HepG2 (cell line): Measurements from ENCODE around the gene TBC1D1. TPM values are rescaled to one million over a fixed set of nuclear protein-coding genes. Genes with fewer than 3 reads are reported as not detected.
A peak's percentile ranks its signal among the peaks of the same experiment; 100 is the strongest.

Experiments used
- ATAC-seq: fragments of 200-7000 bp; cut with Tn5 transposase; 3 replicates; pipeline ENCODE4 v1.9.1; 2020; ENCODE audit warnings: mild to moderate bottlenecking, moderate library complexity
- BruUV-seq: library from RNA; stranded (reverse); fragments of 400-500 nt; replicated peaks from 2 replicates; lab custom pipeline; 2021; lab: Mats Ljungman, UMichigan
- CTCF ChIA-PET: fragments of 300-600 bp; formaldehyde crosslinking; extraction: SDS; loops from one replicate; lab custom pipeline; 2021; ENCODE audit warnings: low total read pairs, inconsistent platforms, low intra/inter-chr PET ratio; lab: Yijun Ruan, JAX
- POLR2A ChIA-PET: fragments of 350-600 bp; sonication (Branson Sonifier 250); formaldehyde crosslinking; loops from one replicate; lab custom pipeline; 2020; ENCODE audit warnings: antibody characterized with exemption, inconsistent platforms; lab: Yijun Ruan, JAX
- DNase-seq: peaks from one replicate; pipeline ENCODE4 v3.0.0-alpha.2; 2015; ENCODE audit warnings: low spot score
- FAIRE-seq: peaks from 3 replicates; lab custom pipeline; 2011; peaks lifted over from hg19 to GRCh38; lab: Jason Lieb, UNC
- H2AFZ ChIP-seq: one replicate; pipeline ENCODE4 v1.6.1; 2011; ENCODE audit warnings: low read length, inconsistent platforms
- H3K27ac ChIP-seq: fragments of 300-600 bp; 3 replicates; pipeline ENCODE4 v1.8.0; 2011; ENCODE audit warnings: mixed run types, mild to moderate bottlenecking, mixed read lengths, low read length, inconsistent platforms; ENCODE audit not compliant: insufficient read depth; ENCODE audit errors: extremely low read length
- H3K27me3 ChIP-seq, 2 experiments: fragments of 200-600 bp in 1 of 2; 2 replicates in 1 of 2; 3 replicates in 1 of 2; pipeline versions ENCODE4 v1.6.0 to v1.8.0; 2011; ENCODE audit warnings: low read length in 2 of 2, mild to moderate bottlenecking in 2 of 2, moderate library complexity in 2 of 2, inconsistent platforms in 1 of 2; ENCODE audit not compliant: insufficient read depth in 2 of 2, control insufficient read depth in 1 of 2
- H3K36me3 ChIP-seq, 2 experiments: fragments of 200-600 bp in 1 of 2; replicated peaks in 1 of 2; 2 replicates in 1 of 2; 3 replicates in 1 of 2; pipeline versions ENCODE4 v1.5.1 to v1.8.0; 2011; ENCODE audit warnings: low read length in 2 of 2, inconsistent platforms in 1 of 2; ENCODE audit not compliant: insufficient read depth in 2 of 2, control insufficient read depth in 1 of 2
- H3K4me1 ChIP-seq: 2 replicates; pipeline ENCODE4 v1.5.1; 2012; ENCODE audit warnings: low read length, inconsistent platforms; ENCODE audit not compliant: insufficient read depth
- H3K4me2 ChIP-seq: 2 replicates; pipeline ENCODE4 v1.6.0; 2011; ENCODE audit warnings: low read depth, low read length, inconsistent platforms
- H3K4me3 ChIP-seq, 3 experiments: fragments of 200-600 bp in 1 of 3; sonication (generic), shearing (Covaris generic) in 1 of 3; replicated peaks in 1 of 3; 2 replicates each; pipeline ENCODE4 v1.5.1; 2011 to 2016; ENCODE audit warnings: low read length in 3 of 3, inconsistent platforms in 2 of 3, low read depth in 2 of 3, mild to moderate bottlenecking in 2 of 3, control low read depth in 1 of 3, mixed read lengths in 1 of 3; ENCODE audit not compliant: insufficient read depth in 1 of 3
- H3K79me2 ChIP-seq: one replicate; pipeline ENCODE4 v1.6.1; 2011; ENCODE audit warnings: low read length, inconsistent platforms; ENCODE audit not compliant: insufficient read depth
- H3K9ac ChIP-seq: 2 replicates; pipeline ENCODE4 v1.6.0; 2011; ENCODE audit warnings: mild to moderate bottlenecking, low read depth, low read length, inconsistent platforms; ENCODE audit not compliant: insufficient read depth
- H3K9me3 ChIP-seq: 2 replicates; pipeline ENCODE4 v1.5.1; 2012; ENCODE audit warnings: mild to moderate bottlenecking, low read length
- H4K20me1 ChIP-seq: 2 replicates; pipeline ENCODE4 v1.6.0; 2011; ENCODE audit warnings: inconsistent platforms, mild to moderate bottlenecking, low read length, moderate library complexity; ENCODE audit not compliant: insufficient read depth
- KDM1A ChIP-seq: IDR thresholded peaks from 2 replicates; pipeline ENCODE4 v1.6.1; 2016; ENCODE audit warnings: missing compliant biosample characterization
- TBL1XR1 ChIP-seq: fragments of 150-350 bp; IDR thresholded peaks from 2 replicates; pipeline ENCODE4 v1.6.1; 2014; ENCODE audit warnings: borderline replicate concordance, low read length; ENCODE audit not compliant: partially characterized antibody
- ZNF773 ChIP-seq: sonication (generic); formaldehyde crosslinking; IDR thresholded peaks from 2 replicates; pipeline ENCODE4 v1.4.0; 2020; ENCODE audit warnings: missing genetic modification reagents, borderline replicate concordance
- WGBS: methylation state at CpG from one replicate; pipeline ENCODE4 v1.1.6; 2017; ENCODE audit warnings: low lambda C conversion rate; 5-methylcytosine and 5-hydroxymethylcytosine counted together
- in situ Hi-C: cut with HindIII; loops from 2 replicates; pipeline ENCODE4 v1.10.0; 2017; ENCODE audit warnings: low pct_unique_long_range_greater_than_20kb; ENCODE audit not compliant: extremely low pct_ligation_motif_present
- intact Hi-C: fragments of 100-400 bp; cut with micrococcal nuclease; formaldehyde crosslinking; loops from one replicate; pipeline ENCODE4 v1.10.0; 2022; ENCODE audit not compliant: unreplicated experiment
- polyA plus RNA-seq, 8 experiments: library from polyadenylated mRNA; depleted of rRNA in 3 of 8; stranded (reverse) in 7 of 8; unstranded in 1 of 8; fragments of >200 nt; fragmentation: Illumina TruSeq in 4 of 8; extraction: Trizol in 4 of 8; gene quantifications; 2 replicates each; pipeline versions ENCODE4 v1.2.1 to v1.2.3, GENCODE V29; 2011 to 2016; ENCODE audit warnings: low read depth in 4 of 8, missing spikeins in 1 of 8, mixed read lengths in 1 of 8; ENCODE audit not compliant: insufficient read depth in 1 of 8
- total RNA-seq, 5 experiments: library from RNA; depleted of rRNA; stranded (reverse); fragments of >200 nt; fragmentation: Illumina TruSeq; extraction: Trizol; gene quantifications; 2 replicates each; pipeline ENCODE4 v1.2.3, GENCODE V29; 2016; ENCODE audit warnings: low read depth in 1 of 5
- TF ChIP-seq, protein P1 (sequence below): sonication (generic); formaldehyde crosslinking; IDR thresholded peaks from 2 replicates; pipeline ENCODE4 v1.8.1; 2023; ENCODE audit warnings: missing genetic modification reagents, inconsistent platforms, borderline replicate concordance
- TF ChIP-seq, protein P2 (sequence below): sonication (generic); formaldehyde crosslinking; IDR thresholded peaks from 2 replicates; pipeline ENCODE4 v1.5.1; 2020; ENCODE audit warnings: mild to moderate bottlenecking, missing genetic modification reagents, moderate library complexity
- TF ChIP-seq, protein P3 (sequence below): sonication (generic); formaldehyde crosslinking; IDR thresholded peaks from 2 replicates; pipeline ENCODE4 v1.4.0; 2020; ENCODE audit warnings: mild to moderate bottlenecking, missing genetic modification reagents

Gene TBC1D1
- total and polyA plus RNA-seq, 2 of the 13 experiments (the other 11 are each of a cell fraction or from before 2014, with no cell fraction given) = 37.3 to 62.8 TPM

DNA sequence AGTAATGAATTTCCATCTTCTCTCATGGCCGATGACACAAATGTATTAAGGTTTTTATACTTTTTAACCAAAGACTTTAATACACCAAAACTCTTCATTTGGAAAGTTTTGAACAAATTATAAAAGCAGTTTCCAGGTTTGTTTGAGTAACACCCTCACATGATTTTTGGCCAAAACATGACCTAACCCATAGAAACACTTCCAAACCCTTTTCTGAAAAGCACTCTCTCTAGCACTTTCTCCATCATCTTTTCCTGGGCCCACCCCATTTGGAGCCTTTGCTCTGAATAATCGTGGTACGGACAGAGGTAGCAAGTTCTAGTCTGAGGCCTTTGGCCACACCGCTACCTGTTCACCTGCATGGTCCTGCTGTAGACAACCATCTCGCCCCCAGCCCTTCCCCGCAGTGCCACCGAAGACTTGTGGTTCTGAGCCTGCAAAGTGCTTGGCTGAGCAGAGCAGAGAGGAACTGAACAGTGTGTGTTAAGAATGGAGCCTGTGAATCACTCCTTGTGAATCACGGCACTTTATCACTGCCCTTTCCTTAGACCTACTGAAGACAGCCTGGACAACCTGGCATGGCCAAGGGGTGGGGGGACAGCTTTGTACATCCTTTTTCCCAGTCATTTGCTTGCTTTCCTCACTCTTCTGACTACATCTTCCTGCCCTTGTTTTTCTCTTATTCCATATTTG is 251.1 kb downstream of the TBC1D1 start:
- in situ Hi-C loops (no loop called here), intact Hi-C loops (loop anchor here (1.0 kb wide), 1 partner anchor 9 kb away; no protein-coding TSS in a partner anchor)
- no peak overlapping the region for H2AFZ ChIP-seq
- POLR2A ChIA-PET = interaction anchor here (1.1 to 1.6 kb wide), 3 partner anchors 8 to 19 kb away, joined by 3 to 8 read pairs (median 7); no protein-coding TSS in a partner anchor
- peaks cover 1 to 6% of the 10 kb centered on the region in 2 experiments; a peak in 3 of 5 replicates for H3K36me3 ChIP-seq
- no peaks in the 10 kb centered on the region for H3K27me3 ChIP-seq
- H3K4me3 ChIP-seq = no peak overlapping the region
- CTCF ChIA-PET = no interaction called here
- no peak overlapping the region for H3K4me2 ChIP-seq
- no peak overlapping the region for H3K9ac ChIP-seq
- H3K4me1 ChIP-seq = peaks cover 50% of the 10 kb centered on the region
- DNase-seq (no peak), ATAC-seq (no peak), FAIRE-seq (no peak)
- TF ChIP-seq ZNF773 (CRISPR knock-in tag) (no peak), KDM1A (CRISPR knock-in tag) (no peak), TBL1XR1 (no peak)
- TF ChIP-seq, protein P1, sequence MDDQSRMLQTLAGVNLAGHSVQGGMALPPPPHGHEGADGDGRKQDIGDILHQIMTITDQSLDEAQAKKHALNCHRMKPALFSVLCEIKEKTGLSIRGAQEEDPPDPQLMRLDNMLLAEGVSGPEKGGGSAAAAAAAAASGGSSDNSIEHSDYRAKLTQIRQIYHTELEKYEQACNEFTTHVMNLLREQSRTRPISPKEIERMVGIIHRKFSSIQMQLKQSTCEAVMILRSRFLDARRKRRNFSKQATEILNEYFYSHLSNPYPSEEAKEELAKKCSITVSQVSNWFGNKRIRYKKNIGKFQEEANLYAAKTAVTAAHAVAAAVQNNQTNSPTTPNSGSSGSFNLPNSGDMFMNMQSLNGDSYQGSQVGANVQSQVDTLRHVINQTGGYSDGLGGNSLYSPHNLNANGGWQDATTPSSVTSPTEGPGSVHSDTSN (CRISPR knock-in tag) = no peak
- TF ChIP-seq, protein P2, sequence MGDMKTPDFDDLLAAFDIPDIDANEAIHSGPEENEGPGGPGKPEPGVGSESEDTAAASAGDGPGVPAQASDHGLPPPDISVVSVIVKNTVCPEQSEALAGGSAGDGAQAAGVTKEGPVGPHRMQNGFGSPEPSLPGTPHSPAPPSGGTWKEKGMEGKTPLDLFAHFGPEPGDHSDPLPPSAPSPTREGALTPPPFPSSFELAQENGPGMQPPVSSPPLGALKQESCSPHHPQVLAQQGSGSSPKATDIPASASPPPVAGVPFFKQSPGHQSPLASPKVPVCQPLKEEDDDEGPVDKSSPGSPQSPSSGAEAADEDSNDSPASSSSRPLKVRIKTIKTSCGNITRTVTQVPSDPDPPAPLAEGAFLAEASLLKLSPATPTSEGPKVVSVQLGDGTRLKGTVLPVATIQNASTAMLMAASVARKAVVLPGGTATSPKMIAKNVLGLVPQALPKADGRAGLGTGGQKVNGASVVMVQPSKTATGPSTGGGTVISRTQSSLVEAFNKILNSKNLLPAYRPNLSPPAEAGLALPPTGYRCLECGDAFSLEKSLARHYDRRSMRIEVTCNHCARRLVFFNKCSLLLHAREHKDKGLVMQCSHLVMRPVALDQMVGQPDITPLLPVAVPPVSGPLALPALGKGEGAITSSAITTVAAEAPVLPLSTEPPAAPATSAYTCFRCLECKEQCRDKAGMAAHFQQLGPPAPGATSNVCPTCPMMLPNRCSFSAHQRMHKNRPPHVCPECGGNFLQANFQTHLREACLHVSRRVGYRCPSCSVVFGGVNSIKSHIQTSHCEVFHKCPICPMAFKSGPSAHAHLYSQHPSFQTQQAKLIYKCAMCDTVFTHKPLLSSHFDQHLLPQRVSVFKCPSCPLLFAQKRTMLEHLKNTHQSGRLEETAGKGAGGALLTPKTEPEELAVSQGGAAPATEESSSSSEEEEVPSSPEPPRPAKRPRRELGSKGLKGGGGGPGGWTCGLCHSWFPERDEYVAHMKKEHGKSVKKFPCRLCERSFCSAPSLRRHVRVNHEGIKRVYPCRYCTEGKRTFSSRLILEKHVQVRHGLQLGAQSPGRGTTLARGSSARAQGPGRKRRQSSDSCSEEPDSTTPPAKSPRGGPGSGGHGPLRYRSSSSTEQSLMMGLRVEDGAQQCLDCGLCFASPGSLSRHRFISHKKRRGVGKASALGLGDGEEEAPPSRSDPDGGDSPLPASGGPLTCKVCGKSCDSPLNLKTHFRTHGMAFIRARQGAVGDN (CRISPR knock-in tag) = peak; percentile 36
- TF ChIP-seq, protein P3, sequence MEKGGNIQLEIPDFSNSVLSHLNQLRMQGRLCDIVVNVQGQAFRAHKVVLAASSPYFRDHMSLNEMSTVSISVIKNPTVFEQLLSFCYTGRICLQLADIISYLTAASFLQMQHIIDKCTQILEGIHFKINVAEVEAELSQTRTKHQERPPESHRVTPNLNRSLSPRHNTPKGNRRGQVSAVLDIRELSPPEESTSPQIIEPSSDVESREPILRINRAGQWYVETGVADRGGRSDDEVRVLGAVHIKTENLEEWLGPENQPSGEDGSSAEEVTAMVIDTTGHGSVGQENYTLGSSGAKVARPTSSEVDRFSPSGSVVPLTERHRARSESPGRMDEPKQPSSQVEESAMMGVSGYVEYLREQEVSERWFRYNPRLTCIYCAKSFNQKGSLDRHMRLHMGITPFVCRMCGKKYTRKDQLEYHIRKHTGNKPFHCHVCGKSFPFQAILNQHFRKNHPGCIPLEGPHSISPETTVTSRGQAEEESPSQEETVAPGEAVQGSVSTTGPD (CRISPR knock-in tag) = no peak
- H3K79me2 ChIP-seq = no peaks in the 10 kb centered on the region
- H3K9me3 ChIP-seq = no peaks in the 10 kb centered on the region
- BruUV-seq = no TSS peak
- peak overlapping the region; percentile 76 for H3K27ac ChIP-seq
- 99% methylated on average over 7 of the region's 8 CpGs for WGBS
- no peaks in the 10 kb centered on the region for H4K20me1 ChIP-seq
